ENCODE measurements around the gene GNAT1. TPM values are rescaled to one million over a fixed set of nuclear protein-coding genes. Genes with fewer than 3 reads are reported as not detected.

Gene GNAT1
- total and polyA plus RNA-seq, 9 donors = not detected

GRCh38 chr3:50173685-50174516, 17.5 kb upstream of the GNAT1 start:
- Histone ChIP-seq H3K4me1 (ENCODE audit: insufficient read depth) (peaks cover 6% of the 10 kb centered on the region), H3K27ac (no peak overlapping the region), H3K9me3 (no peaks in the 10 kb centered on the region), H3K27me3 (no peaks in the 10 kb centered on the region), H3K4me3 (no peak overlapping the region), H3K36me3 (no peaks in the 10 kb centered on the region)
- WGBS, 3 donors = 67 to 78% (median 76%) methylated on average over 26 to 29 of the region's 29 CpGs
- intact Hi-C loops (cut with DNase I) = no loop called here
- DNase-seq = no peak
- no peak for TF ChIP-seq POLR2A (IDR thresholded peaks at IDR 0.05)
- no peak for TF ChIP-seq EP300 (IDR thresholded peaks at IDR 0.05)
- no peak for TF ChIP-seq CTCF (IDR thresholded peaks at IDR 0.05)

GRCh38 chr3:50174517-50174895, 16.9 kb upstream of the GNAT1 start:
- WGBS, 3 donors = 88 to 95% (median 92%) methylated on average over 7 of the region's 7 CpGs
- H3K27me3 ChIP-seq = no peaks in the 10 kb centered on the region
- DNase-seq = no peak
- no peaks in the 10 kb centered on the region for H3K36me3 ChIP-seq
- TF ChIP-seq CTCF (IDR thresholded peaks at IDR 0.05) (no peak), POLR2A (IDR thresholded peaks at IDR 0.05) (no peak), EP300 (IDR thresholded peaks at IDR 0.05) (no peak)
- H3K4me1 ChIP-seq (ENCODE audit: insufficient read depth) = peaks cover 6% of the 10 kb centered on the region
- H3K27ac ChIP-seq = no peak overlapping the region
- intact Hi-C loops (cut with DNase I) = no loop called here
- no peak overlapping the region for H3K4me3 ChIP-seq
- no peaks in the 10 kb centered on the region for H3K9me3 ChIP-seq

- Histone ChIP-seq H3K9me3 (no peaks in the 10 kb centered on the region), H3K36me3 (no peaks in the 10 kb centered on the region), H3K4me1 (ENCODE audit: insufficient read depth) (peaks cover 6% of the 10 kb centered on the region), H3K4me3 (no peak overlapping the region), H3K27me3 (no peaks in the 10 kb centered on the region), H3K27ac (no peak overlapping the region)
- 90 to 95% (median 93%) methylated on average over 13 to 17 of the region's 17 CpGs for WGBS, 3 donors
- DNase-seq = no peak
- intact Hi-C loops (cut with DNase I) = no loop called here
- TF ChIP-seq CTCF (IDR thresholded peaks at IDR 0.05) (no peak), EP300 (IDR thresholded peaks at IDR 0.05) (no peak), POLR2A (IDR thresholded peaks at IDR 0.05) (no peak)
Observed at GRCh38 chr3:50174947-50175524, 16.4 kb upstream of the GNAT1 start.

- Histone ChIP-seq H3K4me3 (no peak overlapping the region), H3K27me3 (no peaks in the 10 kb centered on the region), H3K4me1 (ENCODE audit: insufficient read depth) (peaks cover 6% of the 10 kb centered on the region), H3K36me3 (no peaks in the 10 kb centered on the region), H3K9me3 (no peaks in the 10 kb centered on the region), H3K27ac (no peak overlapping the region)
- DNase-seq = peak in 1 of 5 donors; percentile 63
- intact Hi-C loops (cut with DNase I) = no loop called here
- TF ChIP-seq POLR2A (IDR thresholded peaks at IDR 0.05) = no peak
- no peak for TF ChIP-seq CTCF (IDR thresholded peaks at IDR 0.05)
- no peak for TF ChIP-seq EP300 (IDR thresholded peaks at IDR 0.05)
- 31 to 44% (median 41%) methylated on average over 2 of the region's 2 CpGs for WGBS, 3 donors
Observed at GRCh38 chr3:50177346-50177745, 14.1 kb upstream of the GNAT1 start.

Measured in ovary (tissue), 9 donors.